Stimulated activated naive CD8-positive, alpha-beta T cell treated with anti-CD3 and anti-CD28 coated beads, Interleukin-15, Interleukin-2, amounts not matched to agents 100 U/mL and 50 U/mL, for 24 hours (primary cell): ENCODE results near the gene CIROP.

Experiments used
- ATAC-seq: fragments of 150-1000 bp; cut with Tn5 transposase; one replicate; pipeline ENCODE4 v1.10.0; 2021
- DNase-seq: peaks from one replicate; pipeline ENCODE4 v3.0.0; 2021

The CIROP gene

GRCh38 chr14:23104591-23105347, at the start of gene CIROP:
TSS of gene CIROP (minus strand) at chr14:23104989. CDS start at chr14:23104920, 69 bp downstream.
- no peak for ATAC-seq

GRCh38 chr14:23153851-23154796, 49.3 kb upstream of the CIROP start:
- peak; percentile 23 for ATAC-seq
- no peak for DNase-seq

More at GRCh38 chr14:23104591-23105347, at the start of gene CIROP:
- no peak for DNase-seq

- ATAC-seq (no peak), DNase-seq (no peak)
Measured at GRCh38 chr14:23151342-23151741, 46.6 kb upstream of the CIROP start.

GRCh38 chr14:23149745-23150144, 45.0 kb upstream of the CIROP start:
- DNase-seq, result no peak
- no peak for ATAC-seq

GRCh38 chr14:23148591-23149249, 43.9 kb upstream of the CIROP start:
- no peak for ATAC-seq

GRCh38 chr14:23147676-23148075, 42.9 kb upstream of the CIROP start:
- no peak for DNase-seq
- ATAC-seq, result no peak

More at GRCh38 chr14:23148591-23149249, 43.9 kb upstream of the CIROP start:
- DNase-seq, result no peak

GRCh38 chr14:23146980-23147379, 42.2 kb upstream of the CIROP start:
- ATAC-seq (no peak), DNase-seq (no peak)

GRCh38 chr14:23146351-23146910, 41.6 kb upstream of the CIROP start:
- ATAC-seq (peak; percentile 69), DNase-seq (no peak)

GRCh38 chr14:23145794-23146350, 41.1 kb upstream of the CIROP start:
- ATAC-seq, result no peak
- DNase-seq, result no peak

- ATAC-seq, result no peak
- DNase-seq, result no peak
Measured at GRCh38 chr14:23143911-23144310, 39.1 kb upstream of the CIROP start.

- ATAC-seq (no peak), DNase-seq (no peak)
Measured at GRCh38 chr14:23142826-23143225, 38.0 kb upstream of the CIROP start.

- no peak for DNase-seq
- ATAC-seq, result no peak
Measured at GRCh38 chr14:23141706-23142444, 37.1 kb upstream of the CIROP start.

GRCh38 chr14:23140371-23140770, 35.6 kb upstream of the CIROP start:
- no peak for DNase-seq
- ATAC-seq, result no peak

- ATAC-seq, result no peak
- DNase-seq, result no peak
Measured at GRCh38 chr14:23139874-23140273, 35.1 kb upstream of the CIROP start.

- no peak for DNase-seq
- ATAC-seq, result no peak
Measured at GRCh38 chr14:23137813-23138535, 33.2 kb upstream of the CIROP start.

- ATAC-seq (no peak), DNase-seq (no peak)
Measured at GRCh38 chr14:23137192-23137812, 32.5 kb upstream of the CIROP start.

GRCh38 chr14:23136566-23137133, 31.9 kb upstream of the CIROP start:
- DNase-seq (no peak), ATAC-seq (no peak)

- DNase-seq (no peak), ATAC-seq (no peak)
Measured at GRCh38 chr14:23132970-23133369, 28.2 kb upstream of the CIROP start.

GRCh38 chr14:23131482-23131881, 26.7 kb upstream of the CIROP start:
- peak; percentile 44 for ATAC-seq
- no peak for DNase-seq

- ATAC-seq (no peak), DNase-seq (no peak)
Measured at GRCh38 chr14:23130871-23131270, 26.1 kb upstream of the CIROP start.
